Tibial nerve (tissue), 4 donors: ENCODE data around the gene TLX2. TPM values are rescaled to one million over a fixed set of nuclear protein-coding genes. Genes with fewer than 3 reads are reported as not detected.

Experiments
- DNase-seq, 2 donors: peaks; one replicate each; pipeline ENCODE4 v3.0.0-alpha.2; 2019; ENCODE audit warnings: low spot score in 2 of 2
- H3K27ac ChIP-seq, 4 donors: fragments of 200-600 bp; sonication (generic) in 3 of 4; one replicate each; pipeline ENCODE4 v1.5.1; 2017 to 2019; ENCODE audit warnings: mild to moderate bottlenecking in 1 of 4
- H3K27me3 ChIP-seq, 2 donors: fragments of 200-600 bp; sonication (generic) in 1 of 2; one replicate each; pipeline versions ENCODE4 v1.5.1 to v1.6.0; 2017 to 2019
- H3K36me3 ChIP-seq, 3 donors: fragments of 200-600 bp; sonication (generic); one replicate each; pipeline ENCODE4 v1.5.1; 2018 to 2019
- H3K4me1 ChIP-seq, 4 donors: fragments of 200-600 bp; sonication (generic) in 3 of 4; one replicate each; pipeline ENCODE4 v1.5.1; 2017 to 2019
- H3K4me3 ChIP-seq, 4 donors: fragments of 200-600 bp; sonication (generic) in 3 of 4; one replicate each; pipeline ENCODE4 v1.5.1; 2017 to 2019; ENCODE audit warnings: mild to moderate bottlenecking in 1 of 4, moderate library complexity in 1 of 4
- H3K9me3 ChIP-seq, 4 donors: fragments of 200-600 bp; sonication (generic) in 3 of 4; one replicate each; pipeline ENCODE4 v1.5.1; 2017 to 2019
- EP300 ChIP-seq, 2 donors: sonication (generic); formaldehyde crosslinking; IDR thresholded peaks; one replicate each; pipeline ENCODE4 v1.6.1; 2017; ENCODE audit warnings: antibody characterized with exemption in 2 of 2, mild to moderate bottlenecking in 1 of 2
- POLR2A ChIP-seq, 2 donors: fragments of 450-650 bp; IDR thresholded peaks; one replicate each; pipeline ENCODE4 v1.6.1; 2017; ENCODE audit warnings: antibody characterized with exemption in 2 of 2, mild to moderate bottlenecking in 2 of 2, moderate library complexity in 2 of 2
- WGBS, 2 donors: methylation state at CpG; one replicate each; pipeline ENCODE4 v1.1.5; 2018; 5-methylcytosine and 5-hydroxymethylcytosine counted together
- total RNA-seq, 4 donors: library from RNA; depleted of rRNA; stranded (reverse); fragments of >200 nt; gene quantifications; one replicate each; pipeline ENCODE4 v1.1.0, GENCODE V29; 2016
- TF ChIP-seq, protein P1 (sequence below), 5 experiments: fragments of 200-600 bp in 3 of 5; fragments of 450-650 bp in 2 of 5; sonication (generic) in 3 of 5; IDR thresholded peaks; one replicate each; pipeline ENCODE4 v1.5.1; 2016 to 2019; ENCODE audit warnings: antibody characterized with exemption in 5 of 5, mild to moderate bottlenecking in 3 of 5, moderate library complexity in 2 of 5

The TLX2 gene
- total RNA-seq, 4 donors from 2014 or later = not detected

DNA sequence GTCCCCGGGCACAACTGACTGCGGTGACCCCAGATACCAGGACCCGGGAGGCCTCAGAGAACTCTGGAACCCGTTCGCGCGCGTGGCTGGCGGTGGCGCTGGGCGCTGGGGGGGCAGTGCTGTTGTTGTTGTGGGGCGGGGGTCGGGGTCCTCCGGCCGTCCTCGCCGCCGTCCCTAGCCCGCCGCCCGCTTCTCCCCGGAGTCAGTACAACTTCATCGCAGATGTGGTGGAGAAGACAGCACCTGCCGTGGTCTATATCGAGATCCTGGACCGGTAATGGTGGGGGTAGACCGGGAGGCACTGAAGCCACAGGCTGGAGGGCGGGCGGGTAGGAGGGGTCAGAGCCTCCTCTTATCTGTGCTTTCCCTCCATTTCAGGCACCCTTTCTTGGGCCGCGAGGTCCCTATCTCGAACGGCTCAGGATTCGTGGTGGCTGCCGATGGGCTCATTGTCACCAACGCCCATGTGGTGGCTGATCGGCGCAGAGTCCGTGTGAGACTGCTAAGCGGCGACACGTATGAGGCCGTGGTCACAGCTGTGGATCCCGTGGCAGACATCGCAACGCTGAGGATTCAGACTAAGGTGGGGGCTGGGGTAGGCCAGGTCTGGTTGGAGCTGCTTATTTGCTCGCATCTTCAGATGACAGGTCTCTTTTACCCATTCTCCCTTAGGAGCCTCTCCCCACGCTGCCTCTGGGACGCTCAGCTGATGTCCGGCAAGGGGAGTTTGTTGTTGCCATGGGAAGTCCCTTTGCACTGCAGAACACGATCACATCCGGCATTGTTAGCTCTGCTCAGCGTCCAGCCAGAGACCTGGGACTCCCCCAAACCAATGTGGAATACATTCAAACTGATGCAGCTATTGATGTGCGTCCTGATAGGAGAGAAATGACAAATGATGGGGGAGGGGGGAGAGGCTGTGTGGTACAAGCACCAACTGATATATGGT lies 16.3 kb downstream of the TLX2 start:
- H3K4me1 ChIP-seq = peaks cover 0 to 34% (median 19%) of the 10 kb centered on the region in 4 donors
- TF ChIP-seq, protein P1, sequence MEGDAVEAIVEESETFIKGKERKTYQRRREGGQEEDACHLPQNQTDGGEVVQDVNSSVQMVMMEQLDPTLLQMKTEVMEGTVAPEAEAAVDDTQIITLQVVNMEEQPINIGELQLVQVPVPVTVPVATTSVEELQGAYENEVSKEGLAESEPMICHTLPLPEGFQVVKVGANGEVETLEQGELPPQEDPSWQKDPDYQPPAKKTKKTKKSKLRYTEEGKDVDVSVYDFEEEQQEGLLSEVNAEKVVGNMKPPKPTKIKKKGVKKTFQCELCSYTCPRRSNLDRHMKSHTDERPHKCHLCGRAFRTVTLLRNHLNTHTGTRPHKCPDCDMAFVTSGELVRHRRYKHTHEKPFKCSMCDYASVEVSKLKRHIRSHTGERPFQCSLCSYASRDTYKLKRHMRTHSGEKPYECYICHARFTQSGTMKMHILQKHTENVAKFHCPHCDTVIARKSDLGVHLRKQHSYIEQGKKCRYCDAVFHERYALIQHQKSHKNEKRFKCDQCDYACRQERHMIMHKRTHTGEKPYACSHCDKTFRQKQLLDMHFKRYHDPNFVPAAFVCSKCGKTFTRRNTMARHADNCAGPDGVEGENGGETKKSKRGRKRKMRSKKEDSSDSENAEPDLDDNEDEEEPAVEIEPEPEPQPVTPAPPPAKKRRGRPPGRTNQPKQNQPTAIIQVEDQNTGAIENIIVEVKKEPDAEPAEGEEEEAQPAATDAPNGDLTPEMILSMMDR (IDR thresholded peaks at IDR 0.05) = no peak
- TF ChIP-seq EP300 (IDR thresholded peaks at IDR 0.05) = no peak
- no peak for TF ChIP-seq POLR2A (IDR thresholded peaks at IDR 0.05)
- peak overlapping the region; percentile 54 to 90 (median 84) for H3K27ac ChIP-seq
- no peaks in the 10 kb centered on the region for H3K27me3 ChIP-seq
- 2% methylated on average over 42 of the region's 54 CpGs for WGBS, 2 donors
- H3K9me3 ChIP-seq = no peaks in the 10 kb centered on the region
- peak overlapping the region; percentile 63 to 96 (median 77) for H3K4me3 ChIP-seq
- H3K36me3 ChIP-seq = peaks cover 0 to 70% (median 12%) of the 10 kb centered on the region in 3 donors
- no peak for DNase-seq

DNA sequence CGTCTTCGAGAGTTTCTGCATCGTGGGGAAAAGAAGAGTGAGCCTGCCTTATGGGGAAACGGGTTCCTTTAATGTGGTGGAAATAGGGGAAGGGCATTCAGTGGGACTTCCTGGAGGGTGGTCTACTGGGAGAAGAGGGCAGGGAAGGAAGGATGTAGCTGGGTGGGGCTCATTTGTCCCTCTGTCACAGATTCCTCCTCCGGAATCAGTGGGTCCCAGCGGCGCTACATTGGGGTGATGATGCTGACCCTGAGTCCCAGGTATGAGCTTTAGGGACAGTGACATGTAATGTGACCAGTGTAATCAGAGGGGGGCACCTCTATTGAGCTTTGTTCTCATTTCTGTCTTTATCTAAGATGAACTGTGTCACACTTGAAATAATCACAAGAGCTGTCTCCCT lies 17.4 kb downstream of the TLX2 start:
- H3K4me1 ChIP-seq = peaks cover 0 to 34% (median 19%) of the 10 kb centered on the region in 4 donors
- H3K27me3 ChIP-seq = no peaks in the 10 kb centered on the region
- H3K4me3 ChIP-seq = no peak overlapping the region
- peaks cover 0 to 59% (median 5%) of the 10 kb centered on the region in 3 donors for H3K36me3 ChIP-seq
- no peaks in the 10 kb centered on the region for H3K9me3 ChIP-seq
- DNase-seq = no peak
- peak overlapping the region in 1 of 4 donors; percentile 25 for H3K27ac ChIP-seq
- 79 to 81% methylated on average over 7 of the region's 7 CpGs for WGBS, 2 donors
- no peak for TF ChIP-seq POLR2A (IDR thresholded peaks at IDR 0.05)
- TF ChIP-seq EP300 (IDR thresholded peaks at IDR 0.05) = no peak

DNA sequence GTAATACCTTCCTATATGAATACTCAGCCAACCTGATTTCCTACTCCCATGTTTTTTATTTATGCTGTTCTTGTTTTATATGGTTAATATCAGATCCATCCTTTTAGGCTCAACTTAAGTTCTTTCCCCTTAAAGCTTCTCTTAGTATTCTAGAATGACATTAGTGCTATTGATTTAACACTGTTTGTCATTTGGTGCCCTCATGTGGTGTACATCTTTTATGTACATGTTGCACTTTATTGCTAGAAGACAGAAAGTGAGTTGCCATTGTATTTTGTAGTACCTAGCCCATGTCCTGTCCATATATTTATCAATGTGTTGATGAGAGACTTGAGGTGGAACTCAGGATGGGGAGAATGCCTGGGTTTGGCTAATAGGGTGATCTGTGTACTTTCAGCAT lies 18.0 kb downstream of the TLX2 start:
- no peak for DNase-seq
- Histone ChIP-seq H3K9me3 (no peaks in the 10 kb centered on the region), H3K4me3 (no peak overlapping the region), H3K27ac (no peak overlapping the region), H3K27me3 (no peaks in the 10 kb centered on the region), H3K4me1 (peaks cover 0 to 34% (median 19%) of the 10 kb centered on the region in 4 donors), H3K36me3 (peaks cover 0 to 53% (median 0%) of the 10 kb centered on the region in 3 donors)
- TF ChIP-seq POLR2A (IDR thresholded peaks at IDR 0.05) = no peak
- TF ChIP-seq, protein P1 (IDR thresholded peaks at IDR 0.05) = peak in 2 of 5 experiments; percentile 14 to 27

DNA sequence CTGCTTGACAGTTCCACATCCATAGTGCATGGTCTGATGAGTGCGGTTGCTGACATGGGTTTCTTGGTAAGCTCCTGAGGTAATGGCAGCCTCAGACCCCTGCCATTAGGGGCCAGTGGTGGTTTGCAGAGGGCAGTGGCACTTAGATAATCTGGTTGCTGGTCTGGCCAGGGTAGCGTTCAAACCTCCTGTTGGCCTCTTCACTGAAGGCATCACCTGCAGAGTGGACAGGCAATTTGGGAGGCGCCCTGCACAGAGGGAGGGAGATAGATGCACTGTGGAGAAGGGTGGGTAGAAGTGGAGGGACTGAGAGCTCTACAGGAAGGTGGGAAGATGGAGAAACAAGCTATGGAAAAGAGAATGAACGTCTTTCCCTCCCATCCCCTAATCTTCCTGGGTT lies 19.2 kb downstream of the TLX2 start:
- no peaks in the 10 kb centered on the region for H3K9me3 ChIP-seq
- WGBS, 2 donors = 79 to 80% methylated on average over 4 of the region's 4 CpGs

DNA sequence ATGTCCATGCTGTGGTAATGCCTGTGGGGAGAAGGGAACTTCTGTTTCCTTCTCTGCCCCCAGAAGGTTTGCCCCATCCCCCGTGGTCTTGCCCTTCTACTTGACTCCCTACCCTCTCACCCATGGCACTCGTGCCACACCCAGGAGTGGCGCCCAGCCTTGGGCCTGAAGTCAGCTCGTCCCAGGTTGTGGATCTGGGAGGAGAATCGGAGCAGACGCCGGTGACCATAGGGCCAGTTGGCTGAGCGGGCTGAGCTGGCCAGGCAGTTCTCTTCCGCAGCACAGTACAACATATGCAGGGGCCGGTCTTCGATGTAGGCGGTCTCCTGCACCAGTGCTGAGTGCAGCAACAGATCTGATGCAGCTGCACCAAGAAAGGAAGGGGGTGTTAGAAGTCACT lies 20.2 kb downstream of the TLX2 start:
- no peak for DNase-seq
- WGBS, 2 donors = 72 to 78% methylated on average over 12 of the region's 12 CpGs
- no peaks in the 10 kb centered on the region for H3K27me3 ChIP-seq
- H3K36me3 ChIP-seq = peaks cover 0 to 40% (median 0%) of the 10 kb centered on the region in 3 donors
- no peak for TF ChIP-seq POLR2A (IDR thresholded peaks at IDR 0.05)
- TF ChIP-seq EP300 (IDR thresholded peaks at IDR 0.05) = no peak
- TF ChIP-seq, protein P1 (IDR thresholded peaks at IDR 0.05) = no peak
- peaks cover 0 to 17% (median 9%) of the 10 kb centered on the region in 4 donors for H3K4me1 ChIP-seq
- H3K9me3 ChIP-seq = no peaks in the 10 kb centered on the region
- no peak overlapping the region for H3K27ac ChIP-seq
- no peak overlapping the region for H3K4me3 ChIP-seq

More for the DNA sequence above, 19.2 kb downstream of the TLX2 start:
- TF ChIP-seq EP300 (IDR thresholded peaks at IDR 0.05) = no peak
- no peak for TF ChIP-seq POLR2A (IDR thresholded peaks at IDR 0.05)
- TF ChIP-seq, protein P1 (IDR thresholded peaks at IDR 0.05) = no peak
- DNase-seq = no peak
- Histone ChIP-seq H3K27ac (no peak overlapping the region), H3K36me3 (peaks cover 0 to 41% (median 0%) of the 10 kb centered on the region in 3 donors), H3K4me3 (no peak overlapping the region), H3K27me3 (no peaks in the 10 kb centered on the region), H3K4me1 (peaks cover 0 to 24% (median 14%) of the 10 kb centered on the region in 4 donors)
